Measurements from ENCODE around the gene NPVF. TPM values are rescaled to one million over a fixed set of nuclear protein-coding genes. Genes with fewer than 3 reads are reported as not detected.
A peak's percentile ranks its signal among the peaks of the same experiment; 100 is the strongest.

NPVF gene
- total RNA-seq, 4 donors from 2014 or later, result not detected

DNA sequence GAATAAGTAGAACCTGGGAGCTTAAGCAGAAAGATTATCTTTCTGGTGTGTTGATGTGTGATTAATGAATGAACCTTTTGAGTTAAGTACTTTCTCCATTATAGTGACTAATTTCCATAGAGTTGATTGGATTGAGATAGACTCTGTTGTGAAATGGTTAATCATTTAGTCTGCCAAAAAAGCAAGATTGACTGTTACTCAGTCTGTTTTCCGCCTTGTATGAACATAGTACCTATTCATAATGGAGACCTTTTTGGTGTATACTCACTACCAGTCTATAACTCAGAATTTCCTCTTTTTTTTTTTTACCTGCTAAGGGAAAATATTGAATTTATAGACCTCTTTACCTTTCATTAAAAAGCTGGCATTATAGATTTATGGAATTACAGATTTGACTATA, 14.4 kb upstream of the NPVF start:
- Histone ChIP-seq H3K27me3 (no peaks in the 10 kb centered on the region), H3K27ac (no peak overlapping the region), H3K4me3 (no peak overlapping the region), H3K9me3 (no peaks in the 10 kb centered on the region), H3K36me3 (no peaks in the 10 kb centered on the region), H3K4me1 (peaks cover 8% of the 10 kb centered on the region)
- WGBS, result 53% methylated on average over 1 of the region's 1 CpG
- no peak for DNase-seq (ENCODE audit: low spot score in 2 of 2)
- TF ChIP-seq POLR2A (IDR thresholded peaks at IDR 0.05) (no peak), POLR2AphosphoS5 (IDR thresholded peaks at IDR 0.05) (no peak)

DNA sequence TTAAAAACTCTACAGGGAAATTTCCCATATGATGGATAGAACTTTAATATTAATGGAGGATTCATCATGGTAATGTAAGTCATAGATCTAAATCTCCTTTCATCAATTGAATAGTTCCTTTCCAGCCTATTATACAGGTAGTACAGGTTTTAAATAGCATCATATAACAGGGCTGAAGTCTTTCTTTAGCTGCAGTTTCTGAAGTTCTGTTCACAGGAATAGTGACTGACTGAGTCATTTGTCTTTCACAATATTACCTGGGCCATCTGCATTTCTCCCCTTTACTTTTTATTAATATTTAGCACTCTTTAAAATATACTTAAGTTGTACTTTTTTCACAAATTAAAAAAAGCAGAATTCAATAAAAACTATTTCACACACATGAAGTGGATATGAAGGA, 12.6 kb upstream of the NPVF start:
- no peak overlapping the region for H3K27ac ChIP-seq
- no peaks in the 10 kb centered on the region for H3K27me3 ChIP-seq
- no peak overlapping the region for H3K4me3 ChIP-seq
- DNase-seq (ENCODE audit: low spot score in 2 of 2), result no peak
- TF ChIP-seq EP300 (IDR thresholded peaks at IDR 0.05) (no peak), CTCF (IDR thresholded peaks at IDR 0.05) (no peak), POLR2AphosphoS5 (IDR thresholded peaks at IDR 0.05) (no peak), POLR2A (IDR thresholded peaks at IDR 0.05) (no peak)
- H3K36me3 ChIP-seq, result no peaks in the 10 kb centered on the region
- peaks cover 8% of the 10 kb centered on the region for H3K4me1 ChIP-seq
- no peaks in the 10 kb centered on the region for H3K9me3 ChIP-seq

GRCh38 chr7:25240340-25240739, 12.1 kb upstream of the NPVF start:
- peak in 1 of 2 donors; percentile 65 for DNase-seq (ENCODE audit: low spot score in 2 of 2)
- TF ChIP-seq POLR2A (IDR thresholded peaks at IDR 0.05) (no peak), POLR2AphosphoS5 (IDR thresholded peaks at IDR 0.05) (no peak), EP300 (IDR thresholded peaks at IDR 0.05) (no peak), CTCF (IDR thresholded peaks at IDR 0.05) (no peak)
- Histone ChIP-seq H3K4me1 (peaks cover 8% of the 10 kb centered on the region), H3K27me3 (no peaks in the 10 kb centered on the region), H3K27ac (no peak overlapping the region), H3K36me3 (no peaks in the 10 kb centered on the region), H3K4me3 (no peak overlapping the region), H3K9me3 (no peaks in the 10 kb centered on the region)
- WGBS, result 24% methylated on average over 10 of the region's 10 CpGs

DNA sequence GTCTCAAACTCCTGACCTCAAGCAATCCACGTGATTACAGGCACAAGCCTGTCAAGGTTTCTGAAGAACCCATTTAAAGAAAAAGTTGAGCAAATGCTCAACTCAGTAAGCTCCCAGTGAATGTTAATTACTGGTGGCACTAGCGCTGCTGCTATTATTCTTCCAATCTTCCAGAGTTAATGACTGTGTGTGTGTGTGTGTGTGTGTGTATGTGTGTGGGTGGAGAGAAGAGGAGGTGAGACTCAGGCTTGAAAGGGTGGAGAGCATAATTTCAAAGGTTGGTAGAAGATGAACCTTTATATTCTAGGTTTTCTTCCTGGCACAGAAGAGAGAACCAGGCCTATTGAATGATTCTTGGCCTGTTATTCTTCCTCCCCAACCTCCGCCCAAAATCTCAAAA, 11.6 kb upstream of the NPVF start:
- Histone ChIP-seq H3K27ac (no peak overlapping the region), H3K4me1 (peaks cover 8% of the 10 kb centered on the region), H3K27me3 (no peaks in the 10 kb centered on the region), H3K36me3 (no peaks in the 10 kb centered on the region), H3K4me3 (no peak overlapping the region), H3K9me3 (no peaks in the 10 kb centered on the region)
- TF ChIP-seq EP300 (IDR thresholded peaks at IDR 0.05) (no peak), POLR2AphosphoS5 (IDR thresholded peaks at IDR 0.05) (no peak), CTCF (IDR thresholded peaks at IDR 0.05) (no peak), POLR2A (IDR thresholded peaks at IDR 0.05) (no peak)
- WGBS, result 79% methylated on average over 3 of the region's 3 CpGs
- DNase-seq (ENCODE audit: low spot score in 2 of 2), result no peak

DNA sequence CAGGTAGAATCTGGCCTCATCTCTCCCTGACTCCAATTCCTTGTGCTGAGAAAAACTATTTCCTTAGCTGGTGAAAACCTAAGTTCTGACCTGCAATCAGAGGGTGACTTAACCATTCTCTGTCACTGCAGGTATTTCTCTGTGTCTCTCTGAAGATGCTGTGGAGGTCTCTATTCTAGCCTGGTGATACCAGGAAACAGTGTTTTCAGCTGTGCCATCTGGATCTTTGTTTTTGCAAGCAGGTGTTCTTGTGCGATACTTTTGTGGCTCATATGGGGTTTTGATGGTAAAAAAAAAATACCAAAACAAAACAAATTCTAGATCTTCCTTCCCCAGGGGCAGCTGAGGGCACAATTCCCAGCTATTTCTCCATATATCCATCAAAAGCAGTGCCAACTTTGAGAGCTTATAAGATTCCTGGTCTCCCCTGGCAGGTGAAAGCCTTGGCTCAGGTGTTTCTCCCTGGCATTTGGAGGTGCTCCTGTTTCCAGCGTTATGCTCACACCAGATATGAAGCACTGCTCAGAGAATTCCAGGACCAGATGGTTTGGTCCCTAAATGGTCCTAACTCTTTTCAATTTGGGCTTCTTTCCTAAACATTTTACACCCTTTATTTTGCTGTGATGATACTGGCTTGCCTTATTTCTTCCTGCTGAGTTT, 9.9 kb upstream of the NPVF start:
- Histone ChIP-seq H3K4me1 (peaks cover 3% of the 10 kb centered on the region), H3K27ac (no peak overlapping the region), H3K27me3 (no peaks in the 10 kb centered on the region), H3K36me3 (no peaks in the 10 kb centered on the region), H3K9me3 (no peaks in the 10 kb centered on the region), H3K4me3 (no peak overlapping the region)
- TF ChIP-seq CTCF (IDR thresholded peaks at IDR 0.05) (no peak), EP300 (IDR thresholded peaks at IDR 0.05) (no peak), POLR2AphosphoS5 (IDR thresholded peaks at IDR 0.05) (no peak), POLR2A (IDR thresholded peaks at IDR 0.05) (no peak)
- no peak for DNase-seq (ENCODE audit: low spot score in 2 of 2)
- 59% methylated on average over 2 of the region's 2 CpGs for WGBS

- DNase-seq (ENCODE audit: low spot score in 2 of 2), result no peak
- Histone ChIP-seq H3K4me1 (peaks cover under 1% of the 10 kb centered on the region), H3K27me3 (no peaks in the 10 kb centered on the region), H3K27ac (no peak overlapping the region), H3K9me3 (no peaks in the 10 kb centered on the region), H3K36me3 (no peaks in the 10 kb centered on the region), H3K4me3 (no peak overlapping the region)
- no peak for TF ChIP-seq EP300 (IDR thresholded peaks at IDR 0.05)
- no peak for TF ChIP-seq POLR2A (IDR thresholded peaks at IDR 0.05)
- no peak for TF ChIP-seq CTCF (IDR thresholded peaks at IDR 0.05)
- no peak for TF ChIP-seq POLR2AphosphoS5 (IDR thresholded peaks at IDR 0.05)
- WGBS, result 74% methylated on average over 3 of the region's 3 CpGs
Measured at GRCh38 chr7:25235471-25235870, 7.2 kb upstream of the NPVF start.

Data from suprapubic skin (tissue), 4 donors.